Activated CD8-positive, alpha-beta memory T cell treated with anti-CD3 and anti-CD28 coated beads, Interleukin-2, amount 50 U/mL, for 24 hours (primary cell): Measurements from ENCODE around the gene HS6ST3.
"Not testable (repeated sequence)": the region's sequence is repeated elsewhere in the genome, so short reads cannot be mapped to it uniquely, and the experiment has no call there.

Experiments
- DNase-seq: peaks from one replicate; pipeline ENCODE4 v3.0.0-alpha.2; 2020; ENCODE audit errors: extremely low read depth

HS6ST3 gene

DNA sequence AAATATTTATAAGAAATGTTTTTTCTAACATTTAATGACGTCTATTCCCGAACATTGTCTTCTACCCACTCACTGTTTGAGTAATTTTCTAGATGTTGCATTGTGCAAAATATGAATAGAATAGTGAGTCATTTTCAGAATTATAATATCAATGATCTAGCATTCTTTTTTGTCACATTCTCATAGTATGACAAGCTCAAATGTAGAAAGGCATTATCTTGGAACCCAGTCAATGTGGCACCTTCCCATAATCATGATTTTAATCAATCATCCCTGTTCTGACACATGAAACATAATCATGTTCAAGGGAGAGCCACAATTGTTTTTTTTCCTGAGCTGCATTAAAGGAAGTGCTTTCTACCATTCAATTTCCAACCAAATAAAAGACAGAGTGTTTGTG, 638.6 kb downstream of the HS6ST3 start:
- DNase-seq: no peak

DNA sequence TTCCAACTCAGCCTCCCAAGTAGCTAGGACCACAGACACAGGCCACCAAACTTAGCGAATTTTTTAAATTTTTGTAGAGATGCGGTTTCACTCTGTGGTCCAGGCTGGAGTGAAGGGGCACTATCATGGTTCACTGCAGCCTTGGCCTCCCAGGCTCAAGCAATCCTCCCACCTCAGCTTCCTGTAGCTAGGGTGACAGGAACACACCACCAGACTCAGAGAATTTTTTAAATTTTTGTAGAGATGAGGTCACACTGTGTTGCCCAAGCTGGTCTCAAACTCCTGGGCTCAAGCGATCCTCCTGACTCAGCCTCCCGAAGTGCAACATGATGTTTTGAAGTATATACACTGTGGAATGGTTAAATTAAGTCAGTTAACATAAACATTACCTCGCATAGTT, 640.8 kb downstream of the HS6ST3 start:
- DNase-seq: no peak

DNA sequence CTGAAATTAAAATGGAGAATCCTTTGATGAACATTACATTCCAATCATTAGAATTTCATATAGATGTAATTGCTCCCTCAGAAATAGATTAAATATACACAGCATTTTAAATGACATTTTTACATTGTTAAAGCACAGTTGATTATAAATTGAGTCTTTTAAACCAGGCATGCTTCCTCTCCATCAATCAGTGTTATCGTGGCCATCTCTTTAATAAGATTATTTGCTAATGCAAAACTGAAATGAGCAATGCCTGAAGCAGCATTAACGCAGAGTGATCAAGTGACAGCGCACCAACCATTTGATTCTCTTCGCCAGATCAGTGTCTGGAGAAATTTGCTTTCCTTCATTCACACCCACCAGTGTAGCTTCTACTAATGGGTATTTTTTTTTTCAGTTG, 644.6 kb downstream of the HS6ST3 start:
- no peak for DNase-seq

DNA sequence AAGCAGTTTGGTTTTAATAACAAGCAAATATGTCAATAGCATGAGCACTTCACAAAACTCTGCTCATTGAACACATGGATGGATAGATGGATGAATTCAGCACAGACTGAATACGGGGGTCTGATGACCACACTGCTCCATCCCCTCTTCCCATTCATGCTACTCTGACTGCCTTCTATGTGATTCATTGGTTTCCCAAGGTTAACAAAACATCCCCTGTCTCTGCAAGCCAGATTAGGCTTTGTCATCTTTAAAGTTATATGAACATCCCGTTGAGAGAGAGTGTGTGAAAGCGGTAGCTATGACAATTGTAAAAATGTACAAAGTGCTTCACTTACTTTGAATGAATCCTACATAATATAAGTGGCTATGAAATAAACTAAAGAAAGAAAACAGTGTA, 651.9 kb downstream of the HS6ST3 start:
- DNase-seq: no peak

DNA sequence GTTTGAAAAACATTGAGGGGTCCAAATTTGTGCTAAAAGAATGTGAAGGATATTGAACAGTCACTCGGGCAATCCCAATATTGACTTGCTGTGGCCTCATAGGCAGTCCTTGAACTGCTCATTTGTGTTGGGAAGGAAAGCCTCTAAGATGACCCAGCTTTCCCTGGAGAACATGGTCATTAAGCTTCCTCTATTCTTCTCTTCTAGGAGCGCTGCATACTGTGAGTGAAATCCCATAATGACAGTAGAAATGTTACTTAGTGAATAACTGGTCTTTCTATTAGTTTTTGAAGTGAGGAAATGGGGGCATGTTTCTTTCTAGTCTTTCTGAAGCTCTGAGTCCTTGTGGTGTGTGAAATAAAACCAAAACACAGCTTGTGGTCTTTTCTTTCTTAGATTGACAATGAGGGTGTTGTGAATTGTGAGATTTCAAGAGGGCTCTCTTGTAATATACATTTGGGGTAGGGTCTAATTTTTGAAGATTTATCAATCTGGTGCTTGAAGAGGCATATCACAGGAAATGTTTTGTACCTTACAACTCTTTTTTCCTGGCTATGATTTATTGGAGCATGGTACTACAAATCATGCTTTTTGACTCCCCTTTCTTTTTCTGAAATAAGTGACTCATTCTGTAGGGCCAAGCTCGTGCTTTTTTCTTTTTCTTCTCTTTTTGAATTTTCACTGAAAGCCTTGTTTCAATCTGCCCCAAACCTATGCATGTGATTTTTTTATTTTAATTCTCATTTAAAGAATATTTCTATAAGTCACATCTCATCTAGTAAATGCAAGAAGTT, 653.6 kb downstream of the HS6ST3 start:
- DNase-seq: no peak

DNA sequence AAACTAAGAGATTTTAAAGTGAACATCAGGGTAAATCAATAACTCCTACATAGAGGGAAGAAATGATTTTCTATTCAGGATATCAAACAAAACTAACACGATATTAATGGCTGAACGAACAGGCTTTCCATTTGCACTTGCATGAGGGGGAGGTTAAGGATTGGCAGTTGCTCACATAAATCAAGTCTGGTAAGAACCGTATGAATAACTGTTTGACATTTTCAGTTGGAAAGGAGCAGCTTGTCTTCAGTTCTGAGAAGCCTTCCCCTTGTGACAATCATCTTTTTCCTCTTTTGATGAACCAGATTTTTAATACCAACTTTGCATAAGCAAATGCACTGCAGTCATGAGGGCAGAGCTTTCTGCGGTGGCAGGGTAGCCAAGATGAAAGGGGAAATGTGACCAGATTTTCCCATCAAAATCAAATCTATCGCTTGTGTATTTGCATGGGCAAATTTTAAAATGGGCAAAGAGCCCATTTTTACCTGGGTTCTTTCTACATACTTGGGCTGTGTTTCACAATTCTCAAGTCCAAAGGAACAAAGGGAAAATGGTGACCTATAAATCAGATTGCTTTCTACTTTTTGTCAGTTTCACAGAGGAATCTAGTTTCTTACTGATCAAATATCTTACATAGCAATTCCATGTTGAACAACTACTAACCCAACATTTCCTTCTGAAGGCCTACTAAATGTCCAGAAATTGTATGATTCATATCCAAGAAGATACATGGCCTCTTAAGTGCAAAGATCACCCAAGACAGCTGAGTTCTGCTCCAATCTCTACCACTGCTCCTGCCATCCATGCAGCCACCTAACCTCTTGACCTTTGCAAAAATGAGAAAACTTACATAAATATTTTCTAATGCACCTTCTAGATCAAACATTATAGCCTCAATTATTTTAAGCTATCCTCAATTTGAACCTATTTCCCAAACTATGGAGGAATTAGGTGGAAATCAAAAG, 654.7 kb downstream of the HS6ST3 start:
- no peak for DNase-seq

DNA sequence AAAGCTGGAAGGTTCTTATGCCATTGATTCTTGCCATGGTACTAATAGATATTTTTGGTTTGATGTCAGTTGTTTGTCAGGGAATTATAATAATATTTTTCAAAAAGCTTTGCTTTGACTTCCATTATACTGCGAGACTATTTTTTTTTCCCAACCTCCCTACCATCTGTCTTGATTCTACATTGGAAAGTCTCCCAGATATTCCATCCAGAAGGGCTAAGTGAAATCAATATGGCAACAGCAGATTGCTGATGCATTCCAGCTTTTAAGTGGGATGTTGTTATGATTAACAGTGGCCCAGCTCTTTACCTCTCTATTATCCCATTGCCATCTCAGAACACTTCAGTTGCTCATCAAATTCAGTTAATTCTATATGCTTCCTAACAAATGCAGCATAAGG, 657.0 kb downstream of the HS6ST3 start:
- no peak for DNase-seq

DNA sequence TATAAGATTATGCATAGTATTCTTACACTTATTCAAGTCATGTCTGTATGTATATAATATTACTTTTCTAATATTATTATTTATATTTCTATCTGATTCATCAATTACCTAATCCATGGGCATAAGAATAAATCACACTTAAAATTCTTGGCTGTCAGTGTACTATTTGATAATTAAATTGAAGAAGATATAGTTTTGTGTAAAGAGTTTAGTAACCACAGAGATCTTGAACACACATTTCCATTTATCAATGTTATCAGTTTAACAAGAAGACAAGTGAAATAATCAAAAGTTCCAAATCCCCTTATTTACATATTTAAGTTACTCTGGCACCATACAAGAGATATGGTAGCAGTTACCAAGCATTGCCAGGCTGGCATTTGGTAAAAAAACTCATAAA, 659.9 kb downstream of the HS6ST3 start:
- no peak for DNase-seq

DNA sequence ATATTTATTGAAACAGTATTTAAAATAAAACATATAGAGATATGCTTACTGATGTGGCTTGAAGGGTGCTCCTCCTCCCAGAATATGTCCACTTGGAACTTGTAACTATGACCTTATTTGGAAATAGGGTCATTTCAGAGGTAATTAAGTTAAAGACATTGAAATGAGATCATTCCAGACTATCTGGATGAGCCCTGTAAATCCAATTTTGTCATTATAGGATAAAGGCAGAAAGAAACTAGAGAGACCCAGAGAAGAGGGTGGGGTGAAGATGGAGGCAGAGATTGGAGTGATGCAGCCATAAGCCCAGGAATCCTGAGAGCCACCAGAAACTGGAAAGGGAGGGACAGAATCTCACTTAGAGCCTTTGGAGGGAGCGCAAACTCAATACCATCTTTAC, 661.2 kb downstream of the HS6ST3 start:
- DNase-seq: no peak

DNA sequence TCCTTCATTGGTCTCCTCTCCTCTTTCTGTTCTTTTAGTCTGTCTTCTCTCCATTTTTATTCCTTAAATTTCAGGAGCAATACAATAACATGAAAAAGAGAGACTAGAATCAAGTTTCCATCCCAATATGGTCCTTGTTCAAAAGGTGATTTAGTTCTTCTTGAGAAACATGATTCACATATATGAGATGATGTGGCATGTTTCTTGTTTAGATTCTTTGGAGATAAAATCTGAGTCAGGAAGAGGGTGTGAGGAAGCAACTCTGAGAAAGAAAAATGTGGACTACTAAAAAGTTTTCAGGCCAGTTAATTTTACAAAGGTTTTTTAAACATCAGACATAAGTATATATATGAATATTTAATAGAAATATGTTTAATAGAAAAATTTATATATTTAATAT, 673.0 kb downstream of the HS6ST3 start:
- DNase-seq: no peak

DNA sequence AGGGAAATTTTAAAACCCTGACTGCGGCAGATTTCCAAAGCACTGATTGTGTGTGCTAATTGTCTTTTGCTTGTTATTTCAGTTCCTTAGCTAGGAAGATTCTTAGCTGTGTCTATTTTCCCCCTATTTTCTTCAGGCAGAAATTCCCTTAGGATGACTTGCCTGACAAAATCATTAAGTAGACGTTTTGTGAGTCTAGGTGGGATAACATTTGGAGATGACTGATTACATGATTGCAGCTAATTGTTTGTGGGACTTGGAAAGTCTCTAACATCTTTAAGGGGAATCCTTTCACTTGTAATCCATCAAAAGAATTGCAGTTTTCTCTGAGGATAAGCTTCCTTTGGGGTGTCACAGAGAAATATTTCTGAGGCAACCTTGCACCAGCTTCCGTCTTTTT, 676.4 kb downstream of the HS6ST3 start:
- DNase-seq: no peak

DNA sequence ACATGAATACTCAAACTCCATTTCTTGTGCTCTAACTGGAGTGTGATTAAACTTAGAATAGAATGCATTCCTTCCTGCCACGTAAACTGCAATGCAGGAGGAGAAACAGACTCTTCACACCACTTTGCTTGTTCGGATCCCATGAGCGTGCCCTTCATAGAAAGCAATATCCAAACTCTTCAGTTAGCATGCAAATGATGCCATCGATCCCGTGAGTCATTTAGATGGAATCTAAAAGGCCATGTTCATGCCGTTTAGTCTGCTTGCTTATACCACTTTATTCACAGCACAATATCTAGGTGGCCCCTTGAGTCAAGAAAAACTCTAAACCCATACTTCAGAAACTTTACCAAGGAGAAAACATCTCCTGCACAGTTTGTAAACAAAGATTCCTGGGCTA, 678.6 kb downstream of the HS6ST3 start:
- DNase-seq: no peak

DNA sequence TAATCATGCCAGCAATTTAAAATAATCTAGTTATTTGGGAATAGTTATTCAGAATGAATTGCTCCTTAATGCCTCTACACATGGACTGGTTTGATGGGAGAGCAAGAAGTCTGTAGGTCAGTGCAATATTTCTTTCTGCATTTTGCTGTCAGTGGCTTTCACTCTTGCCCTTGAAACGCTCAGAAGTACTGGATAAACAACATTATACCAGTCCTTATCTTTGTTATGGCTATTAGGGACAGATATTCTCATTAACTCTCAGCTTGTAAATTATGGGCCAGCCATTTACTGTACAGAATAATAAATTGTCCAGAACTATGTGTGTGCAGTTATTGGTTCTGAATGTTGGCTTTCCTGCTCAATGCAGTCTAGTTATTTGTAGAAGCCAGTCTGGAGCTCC, 680.0 kb downstream of the HS6ST3 start:
- no peak for DNase-seq

DNA sequence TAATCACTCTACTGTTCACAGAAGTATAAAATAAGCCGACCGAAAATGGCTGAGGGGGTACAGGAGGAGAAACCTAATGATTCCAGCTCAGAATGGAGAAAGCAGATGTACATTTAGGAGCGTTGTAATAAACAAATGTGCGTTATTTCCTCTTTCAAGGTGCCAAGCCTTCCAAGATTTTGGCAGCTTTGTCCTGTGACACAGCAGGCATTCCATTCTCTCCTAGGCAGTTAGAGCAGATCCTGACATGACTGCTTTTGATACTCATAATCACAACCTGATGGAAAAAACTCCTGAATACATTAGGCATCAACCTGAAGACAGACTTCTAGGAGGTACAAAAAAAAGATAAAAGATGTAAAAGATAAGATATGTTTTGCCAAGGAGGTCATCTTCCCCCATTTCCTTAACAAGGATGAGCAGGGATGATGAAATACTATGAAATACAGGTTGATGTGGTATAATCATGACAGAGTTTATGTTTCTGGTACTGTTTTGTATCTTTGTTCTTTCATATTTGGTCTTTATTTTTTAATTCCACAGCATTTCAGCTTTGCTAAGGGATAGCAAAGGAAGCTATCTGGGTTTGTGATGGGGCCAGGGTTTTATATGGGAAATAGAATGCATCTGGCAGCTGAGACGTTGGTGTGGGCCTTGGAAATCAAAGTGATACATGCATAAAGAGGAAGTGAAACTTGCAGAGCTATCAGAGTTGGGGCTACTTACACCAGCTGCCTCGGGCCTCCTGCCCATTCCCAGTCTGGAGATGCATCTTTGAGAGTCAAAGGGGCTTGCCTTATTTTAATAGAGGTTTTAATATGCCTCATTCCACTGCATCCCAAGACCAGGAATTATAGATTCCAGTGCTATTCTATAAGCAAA, 681.8 kb downstream of the HS6ST3 start:
- DNase-seq: no peak

DNA sequence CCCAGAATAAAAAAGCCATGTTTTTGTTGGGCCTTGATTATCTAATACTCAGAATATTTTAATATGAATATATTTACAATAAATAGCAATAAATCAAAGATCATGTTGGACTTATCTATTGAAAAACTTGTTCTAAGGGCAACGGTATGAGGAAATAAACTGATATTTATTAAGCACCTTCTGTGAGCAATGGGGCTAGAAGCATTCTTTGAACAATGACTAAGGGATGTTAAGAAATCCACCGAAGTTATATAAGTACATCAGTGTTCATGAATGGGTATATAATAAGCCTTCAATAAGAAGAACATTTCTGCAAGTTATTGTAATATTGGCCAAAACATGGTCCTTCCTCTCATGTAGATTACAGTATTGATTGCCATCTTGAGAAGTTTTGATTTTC, 682.5 kb downstream of the HS6ST3 start:
- DNase-seq: no peak

DNA sequence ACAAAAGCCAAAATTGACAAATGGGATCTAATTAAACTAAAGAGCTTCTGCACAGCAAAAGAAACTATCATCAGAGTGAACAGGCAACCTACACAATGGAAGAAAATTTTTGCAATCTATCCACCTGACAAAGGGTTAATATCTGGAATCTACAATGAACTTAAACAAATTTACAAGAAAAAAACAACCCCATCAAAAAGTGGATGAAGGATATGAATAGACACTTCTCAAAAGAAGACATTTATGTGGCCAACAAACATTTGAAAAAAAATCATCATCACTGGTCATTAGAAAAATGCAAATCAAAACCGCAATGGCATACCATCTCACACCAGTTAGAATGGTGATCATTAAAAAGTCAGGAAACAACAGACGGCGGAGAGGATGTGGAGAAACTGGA, 688.4 kb downstream of the HS6ST3 start:
- not testable (repeated sequence) for DNase-seq

DNA sequence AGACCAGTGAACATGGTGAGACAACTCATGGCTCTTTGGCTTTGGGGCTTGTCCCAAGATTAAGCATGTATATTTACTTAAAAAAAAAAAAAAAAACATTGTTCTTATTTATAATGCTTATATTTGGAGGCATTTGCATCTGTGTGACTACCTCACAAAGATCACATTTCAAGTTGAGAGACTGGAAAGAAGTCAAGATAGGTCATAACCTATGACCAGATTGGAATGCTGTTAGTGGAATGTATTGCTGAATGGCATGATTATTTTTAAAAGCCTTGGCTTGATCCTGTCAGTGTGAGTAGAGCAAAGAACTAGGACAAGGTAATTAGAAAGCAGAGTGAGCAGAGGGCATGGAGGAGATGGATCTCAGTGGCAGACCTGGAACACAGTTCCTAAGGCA, 689.8 kb downstream of the HS6ST3 start:
- DNase-seq: no peak

DNA sequence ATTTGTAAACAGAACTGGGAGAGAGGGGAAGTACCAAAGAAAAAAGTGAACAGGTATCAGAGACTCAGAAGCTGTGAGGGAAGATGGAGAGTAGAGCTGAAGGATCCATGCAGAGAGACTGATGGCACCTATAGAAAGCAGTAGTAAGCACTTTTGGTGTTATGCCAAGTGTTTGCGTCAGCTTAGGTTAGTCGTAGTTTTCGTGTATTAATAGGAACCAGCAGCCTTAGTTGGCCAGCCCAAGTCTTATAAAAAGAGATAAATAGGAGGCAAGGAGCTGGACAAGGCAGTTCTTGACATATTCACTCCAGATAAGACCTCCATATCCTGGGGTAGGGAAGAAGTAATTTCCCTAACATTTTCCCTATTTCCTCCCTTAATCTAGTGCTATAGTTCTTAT, 690.2 kb downstream of the HS6ST3 start:
- no peak for DNase-seq

DNA sequence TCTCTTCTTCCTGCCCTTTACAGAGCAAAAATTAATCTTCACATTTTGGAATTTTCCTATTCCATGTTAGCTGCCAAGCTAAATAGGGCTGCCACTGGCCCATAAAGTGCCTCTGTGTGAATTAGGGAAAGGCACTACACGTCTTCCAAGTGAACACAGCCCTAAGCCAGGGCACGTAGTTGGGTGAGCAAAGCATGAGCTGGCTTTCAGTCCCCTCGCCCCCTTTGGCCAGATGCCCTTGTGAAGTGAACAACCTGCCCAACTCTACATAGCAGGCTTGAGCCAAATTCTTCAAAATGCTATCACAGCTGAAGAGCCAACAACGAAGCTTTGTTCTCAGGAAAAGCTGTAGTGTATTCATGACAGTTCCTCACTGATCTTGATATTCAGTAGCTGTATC, 691.2 kb downstream of the HS6ST3 start:
- DNase-seq: no peak

DNA sequence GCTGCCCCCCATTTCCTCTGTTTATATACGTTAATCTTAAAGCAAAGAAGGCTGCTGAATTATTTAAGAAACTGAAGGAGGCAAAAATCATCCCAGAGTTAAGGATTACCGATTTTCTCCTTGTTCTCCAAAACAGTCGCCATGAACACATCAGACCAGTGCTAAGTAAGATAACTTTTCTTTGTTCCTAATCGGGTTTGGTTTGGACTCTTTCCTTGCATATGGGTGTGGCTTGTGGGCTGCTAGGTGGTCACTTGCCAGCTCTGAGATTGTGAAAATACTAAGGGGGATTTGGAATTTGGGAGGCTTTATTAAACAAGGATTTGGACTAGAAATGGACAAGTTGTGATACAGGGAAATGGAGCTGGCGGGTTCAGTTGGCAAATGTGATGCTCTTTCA, 692.3 kb downstream of the HS6ST3 start:
- no peak for DNase-seq

DNA sequence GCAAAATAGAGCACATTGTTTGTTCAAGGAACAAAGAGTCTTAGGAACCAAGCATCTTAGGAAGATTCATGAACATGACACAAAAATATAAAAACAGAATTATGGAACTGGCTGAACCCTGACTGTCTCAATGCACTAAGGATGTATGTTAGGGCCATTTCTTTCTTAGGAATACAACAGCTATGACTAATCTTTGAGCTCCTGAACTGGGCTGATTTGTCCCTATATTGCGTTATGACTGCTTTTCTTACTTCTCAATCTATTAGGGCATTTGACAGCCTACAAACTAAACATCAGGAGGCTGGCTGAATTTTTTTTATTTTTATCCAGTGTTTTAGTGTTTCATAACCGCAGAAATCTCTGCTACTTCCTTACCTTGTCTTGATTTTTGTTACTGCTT, 693.1 kb downstream of the HS6ST3 start:
- no peak for DNase-seq

DNA sequence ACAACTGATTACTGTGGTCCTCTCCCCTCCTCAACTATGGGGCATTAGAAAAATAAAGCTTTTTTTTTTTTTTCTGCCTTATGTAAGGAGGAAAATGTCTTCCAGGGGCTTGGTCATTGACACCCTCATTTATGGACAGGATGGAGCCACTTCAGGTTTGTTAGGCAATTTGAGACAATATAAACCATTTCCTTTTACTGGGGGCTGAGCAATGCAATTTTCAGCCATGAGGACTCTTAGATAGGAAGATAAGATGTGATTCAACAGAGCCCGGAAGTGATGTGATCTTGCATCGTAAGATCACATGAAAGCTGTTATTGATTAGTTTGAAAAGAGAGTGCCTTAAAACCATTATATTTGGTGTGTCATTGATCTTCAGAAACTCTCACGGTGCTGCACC, 693.6 kb downstream of the HS6ST3 start:
- DNase-seq: no peak
